ENCODE data around the gene PRKACB. TPM values are rescaled to one million over a fixed set of nuclear protein-coding genes. Genes with fewer than 3 reads are reported as not detected.

Gene PRKACB
- total RNA-seq, 1 experiment from 2014 or later: 12.8 TPM

- ChIA-PET CTCF (interaction anchor here (0.7 to 12.3 kb wide), 11 partner anchors 29 to 631 kb away, joined by 3 to 174 read pairs (median 5); no protein-coding TSS in a partner anchor), POLR2A (interaction anchor here (0.6 to 2.1 kb wide), 6 partner anchors 103 to 689 kb away, joined by 3 to 9 read pairs (median 4); partner anchors contain the start of gene SPATA1)
- Mint-ChIP-seq H3K27ac (ENCODE audit: low read depth, unreplicated experiment) (no peak overlapping the region), H3K9me3 (ENCODE audit: unreplicated experiment) (no peaks in the 10 kb centered on the region), H3K36me3 (ENCODE audit: insufficient read depth, unreplicated experiment) (no peaks in the 10 kb centered on the region), H3K4me3 (ENCODE audit: unreplicated experiment) (no peak overlapping the region), H3K4me1 (ENCODE audit: insufficient read depth, unreplicated experiment) (no peaks in the 10 kb centered on the region), H3K27me3 (ENCODE audit: insufficient read depth, unreplicated experiment) (no peaks in the 10 kb centered on the region)
- TF ChIP-seq, protein P1, sequence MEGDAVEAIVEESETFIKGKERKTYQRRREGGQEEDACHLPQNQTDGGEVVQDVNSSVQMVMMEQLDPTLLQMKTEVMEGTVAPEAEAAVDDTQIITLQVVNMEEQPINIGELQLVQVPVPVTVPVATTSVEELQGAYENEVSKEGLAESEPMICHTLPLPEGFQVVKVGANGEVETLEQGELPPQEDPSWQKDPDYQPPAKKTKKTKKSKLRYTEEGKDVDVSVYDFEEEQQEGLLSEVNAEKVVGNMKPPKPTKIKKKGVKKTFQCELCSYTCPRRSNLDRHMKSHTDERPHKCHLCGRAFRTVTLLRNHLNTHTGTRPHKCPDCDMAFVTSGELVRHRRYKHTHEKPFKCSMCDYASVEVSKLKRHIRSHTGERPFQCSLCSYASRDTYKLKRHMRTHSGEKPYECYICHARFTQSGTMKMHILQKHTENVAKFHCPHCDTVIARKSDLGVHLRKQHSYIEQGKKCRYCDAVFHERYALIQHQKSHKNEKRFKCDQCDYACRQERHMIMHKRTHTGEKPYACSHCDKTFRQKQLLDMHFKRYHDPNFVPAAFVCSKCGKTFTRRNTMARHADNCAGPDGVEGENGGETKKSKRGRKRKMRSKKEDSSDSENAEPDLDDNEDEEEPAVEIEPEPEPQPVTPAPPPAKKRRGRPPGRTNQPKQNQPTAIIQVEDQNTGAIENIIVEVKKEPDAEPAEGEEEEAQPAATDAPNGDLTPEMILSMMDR (IDR thresholded peaks at IDR 0.05; ENCODE audit: unreplicated experiment): no peak
- BruUV-seq (replicated peaks): no TSS peak
- intact Hi-C loops (cut with micrococcal nuclease): no loop called here
- DNase-seq (ENCODE audit: unreplicated experiment): no peak
Observed at GRCh38 chr1:84145068-84145467, 997 bp downstream of the PRKACB start.

DNA sequence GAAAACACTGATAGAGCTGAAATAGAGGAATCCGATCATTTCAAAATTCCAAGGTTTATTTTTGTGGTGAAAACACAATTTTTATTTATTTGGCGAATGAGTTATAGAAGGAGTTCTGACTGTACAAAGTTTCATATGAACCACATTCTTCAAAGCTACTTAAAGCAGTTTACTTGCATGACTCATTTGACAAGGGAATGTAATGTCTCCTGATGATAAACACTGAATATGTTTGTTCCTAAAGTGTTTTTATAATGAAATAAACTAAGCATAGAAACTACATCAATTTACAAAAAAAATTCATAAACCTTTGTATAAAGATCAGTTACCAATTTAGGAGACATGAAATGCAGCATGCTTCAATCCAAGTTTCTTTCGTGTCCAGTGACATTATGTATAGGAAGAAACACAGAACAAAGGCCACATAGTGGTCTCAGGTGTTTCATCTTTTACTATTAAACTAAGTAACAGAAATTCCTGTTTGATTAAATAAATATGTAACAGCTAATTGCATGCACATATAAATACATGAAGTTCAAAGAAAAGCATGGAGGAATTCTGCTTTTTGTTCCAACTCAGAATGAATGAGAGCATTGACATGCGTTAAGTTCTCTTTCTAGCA, 2.5 kb downstream of the PRKACB start:
- Mint-ChIP-seq H3K27ac (ENCODE audit: low read depth, unreplicated experiment) (no peak overlapping the region), H3K27me3 (ENCODE audit: insufficient read depth, unreplicated experiment) (no peaks in the 10 kb centered on the region), H3K9me3 (ENCODE audit: unreplicated experiment) (no peaks in the 10 kb centered on the region), H3K36me3 (ENCODE audit: insufficient read depth, unreplicated experiment) (no peaks in the 10 kb centered on the region), H3K4me1 (ENCODE audit: insufficient read depth, unreplicated experiment) (no peaks in the 10 kb centered on the region), H3K4me3 (ENCODE audit: unreplicated experiment) (no peak overlapping the region)
- intact Hi-C loops (cut with micrococcal nuclease): no loop called here
- POLR2A ChIA-PET: interaction anchor here (1.1 kb wide), 1 partner anchor 288 kb away, joined by 3 read pairs; no protein-coding TSS in a partner anchor
- peak; percentile 22 for DNase-seq (ENCODE audit: unreplicated experiment)
- TF ChIP-seq, protein P1 (IDR thresholded peaks at IDR 0.05; ENCODE audit: unreplicated experiment): no peak
- no TSS peak for BruUV-seq (replicated peaks)
- CTCF ChIA-PET: interaction anchor here (0.8 to 12.3 kb wide), 2 partner anchors 276 to 287 kb away, joined by 4 to 174 read pairs; no protein-coding TSS in a partner anchor

GRCh38 chr1:84148758-84149157, 4.7 kb downstream of the PRKACB start:
- Mint-ChIP-seq H3K9me3 (ENCODE audit: unreplicated experiment) (no peaks in the 10 kb centered on the region), H3K36me3 (ENCODE audit: insufficient read depth, unreplicated experiment) (no peaks in the 10 kb centered on the region), H3K27ac (ENCODE audit: low read depth, unreplicated experiment) (no peak overlapping the region), H3K4me3 (ENCODE audit: unreplicated experiment) (no peak overlapping the region), H3K4me1 (ENCODE audit: insufficient read depth, unreplicated experiment) (no peaks in the 10 kb centered on the region), H3K27me3 (ENCODE audit: insufficient read depth, unreplicated experiment) (no peaks in the 10 kb centered on the region)
- BruUV-seq (replicated peaks): no TSS peak
- intact Hi-C loops (cut with micrococcal nuclease): no loop called here
- ChIA-PET POLR2A (no interaction called here), CTCF (interaction anchor here (0.7 to 12.3 kb wide), 3 partner anchors 12 to 285 kb away, joined by 3 to 174 read pairs (median 3); no protein-coding TSS in a partner anchor)
- TF ChIP-seq, protein P1 (IDR thresholded peaks at IDR 0.05; ENCODE audit: unreplicated experiment): no peak
- no peak for DNase-seq (ENCODE audit: unreplicated experiment)

DNA sequence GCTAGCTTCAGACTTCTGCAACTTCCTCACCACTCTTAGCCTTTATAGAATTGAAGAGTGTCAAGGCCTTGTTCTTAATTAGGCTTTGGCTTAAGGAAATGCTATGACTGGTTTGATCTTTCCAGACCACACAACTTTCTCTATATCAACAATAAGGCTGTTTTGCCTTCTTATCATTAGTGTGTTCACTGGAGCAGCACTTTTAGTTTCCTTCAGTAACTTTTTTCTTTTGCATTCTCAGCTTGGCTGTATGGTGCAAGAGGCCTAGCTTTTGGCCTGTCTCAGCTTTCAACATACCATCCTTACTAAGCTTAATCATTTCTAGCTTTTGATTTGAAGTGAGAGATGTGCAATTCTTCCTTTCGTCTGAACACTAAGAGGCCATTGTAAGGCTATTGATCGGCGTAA, 8.6 kb downstream of the PRKACB start:
- CTCF ChIA-PET: interaction anchor here (0.6 to 0.7 kb wide), 2 partner anchors 529 to 794 kb away, joined by 3 to 4 read pairs; no protein-coding TSS in a partner anchor
- TF ChIP-seq, protein P1 (IDR thresholded peaks at IDR 0.05; ENCODE audit: unreplicated experiment): no peak
- POLR2A ChIA-PET: interaction anchor here (0.6 kb wide), 1 partner anchor 175 kb away, joined by 3 read pairs; no protein-coding TSS in a partner anchor
- DNase-seq (ENCODE audit: unreplicated experiment): no peak
- Mint-ChIP-seq H3K4me1 (ENCODE audit: insufficient read depth, unreplicated experiment) (peaks cover 15% of the 10 kb centered on the region), H3K27me3 (ENCODE audit: insufficient read depth, unreplicated experiment) (no peaks in the 10 kb centered on the region), H3K27ac (ENCODE audit: low read depth, unreplicated experiment) (no peak overlapping the region), H3K9me3 (ENCODE audit: unreplicated experiment) (no peaks in the 10 kb centered on the region), H3K36me3 (ENCODE audit: insufficient read depth, unreplicated experiment) (no peaks in the 10 kb centered on the region), H3K4me3 (ENCODE audit: unreplicated experiment) (no peak overlapping the region)
- intact Hi-C loops (cut with micrococcal nuclease): no loop called here
- no TSS peak for BruUV-seq (replicated peaks)

Data from MCF 10A (cell line).